ENCODE results near the gene DBR1. TPM values are rescaled to one million over a fixed set of nuclear protein-coding genes. Genes with fewer than 3 reads are reported as not detected.

The DBR1 gene
- total and polyA plus RNA-seq, 9 of the 15 experiments (the other 6 are each of a cell fraction or from before 2014, with no cell fraction given) = 2.7 to 14.1 (median 10.9) TPM

GRCh38 chr3:138203938-138204337 lies 29.2 kb upstream of the DBR1 start (continued):
- TF ChIP-seq USF2 (CRISPR knock-in tag; IDR thresholded peaks at IDR 0.05) = no peak
- TF ChIP-seq ZNF583 (CRISPR knock-in tag; IDR thresholded peaks at IDR 0.05) = no peak

- no peak for FAIRE-seq
- Histone ChIP-seq H3K4me1 (replicated peaks in 1 of 2; ENCODE audit: control insufficient read depth in 2 of 2, insufficient read depth in 2 of 2, low read length in 2 of 2) (peaks cover 22 to 38% of the 10 kb centered on the region in 2 experiments), H3K9ac (ENCODE audit: insufficient read depth in 1 of 2, low read depth in 2 of 2, low read length in 2 of 2) (no peak overlapping the region; a peak in 1 of 4 replicates), H2AFZ (ENCODE audit: low read depth, low read length) (no peak overlapping the region), H3K4me2 (ENCODE audit: insufficient read depth, low read length) (no peak overlapping the region), H3K36me3 (ENCODE audit: control insufficient read depth, insufficient read depth, low read length) (peaks cover 17% of the 10 kb centered on the region), H3K4me3 (no peak overlapping the region), H4K20me1 (replicated peaks; ENCODE audit: control insufficient read depth, insufficient read depth, low read length) (0 out of 2 replicates have a peak, but pooled peaks cover 3% of the 10 kb centered on the region), H3K27me3 (ENCODE audit: control insufficient read depth in 2 of 2, insufficient read depth in 2 of 2, low read length in 2 of 2) (no peaks in the 10 kb centered on the region), H3K27ac (ENCODE audit: extremely low read depth, low read depth, low read length) (no peak overlapping the region), H3K9me3 (replicated peaks; ENCODE audit: control insufficient read depth, insufficient read depth, low read depth, low read length) (no peaks in the 10 kb centered on the region), H3K79me2 (ENCODE audit: control insufficient read depth, insufficient read depth, low read length) (peaks cover 99% of the 10 kb centered on the region), H3K9me1 (ENCODE audit: control insufficient read depth, insufficient read depth, low read length) (no peaks in the 10 kb centered on the region)
- TF ChIP-seq ZNF316 (IDR thresholded peaks at IDR 0.05) = peak; percentile 63
- TF ChIP-seq C11orf30 (IDR thresholded peaks at IDR 0.05; ENCODE audit: low read depth) = peak; percentile 37; the same call in 1 of the 2 replicates
- no peak for TF ChIP-seq ZNF318 (IDR thresholded peaks at IDR 0.05; ENCODE audit: borderline replicate concordance in 1 of 2, low read depth in 1 of 2)
- intact Hi-C loops (cut with micrococcal nuclease) = no loop called here
- in situ Hi-C loops (cut with MboI) = no loop called here
- whole genome bisulfite sequencing (ENCODE audit: insufficient coverage, low coverage, missing lambda C conversion rate) = 76% methylated on average over 3 of the region's 3 CpGs
- CTCF ChIA-PET (ENCODE audit: low intra/inter-chr PET ratio) = no interaction called here
- POLR2A ChIA-PET = no interaction called here
- no TSS peak for BruUV-seq (replicated peaks)
- no peak for ATAC-seq
- no peak for DNase-seq (ENCODE audit: extremely low read depth in 1 of 4, low spot score in 3 of 4)
Observed at GRCh38 chr3:138202945-138203701, 28.4 kb upstream of the DBR1 start.

Measured in K562 (cell line).